WERI-Rb-1 (cell line): ENCODE measurements around the gene C13orf46.

Experiments used
- DNase-seq: peaks from one replicate; pipeline ENCODE4 v3.0.0-alpha.2; 2020
- H3K27ac ChIP-seq: fragments of 250-450 bp; sonication (Bioruptor Pico); 2 replicates; pipeline ENCODE4 v1.5.1; 2020; ENCODE audit warnings: mild to moderate bottlenecking, moderate library complexity
- H3K27me3 ChIP-seq: fragments of 250-450 bp; sonication (Bioruptor Pico); 2 replicates; pipeline ENCODE4 v1.5.1; 2021; ENCODE audit warnings: mild to moderate bottlenecking, low read depth, moderate library complexity; ENCODE audit not compliant: insufficient read depth, severe bottlenecking
- H3K36me3 ChIP-seq: fragments of 250-450 bp; sonication (Bioruptor Pico); 2 replicates; pipeline ENCODE4 v1.5.1; 2020; ENCODE audit warnings: mild to moderate bottlenecking, moderate library complexity
- H3K4me3 ChIP-seq: 2 replicates; pipeline ENCODE4 v1.5.1; 2011; ENCODE audit warnings: low read depth, mild to moderate bottlenecking, control low read depth, low read length
- H3K9me3 ChIP-seq: fragments of 250-450 bp; sonication (Bioruptor Pico); 2 replicates; pipeline ENCODE4 v1.5.1; 2021; ENCODE audit warnings: mild to moderate bottlenecking, moderate library complexity; ENCODE audit not compliant: severe bottlenecking
- TF ChIP-seq, protein P1 (sequence below): IDR thresholded peaks from 2 replicates; pipeline ENCODE4 v1.5.1; 2011; ENCODE audit warnings: low read depth, mild to moderate bottlenecking, control low read depth, inconsistent platforms, low read length

Gene C13orf46

DNA sequence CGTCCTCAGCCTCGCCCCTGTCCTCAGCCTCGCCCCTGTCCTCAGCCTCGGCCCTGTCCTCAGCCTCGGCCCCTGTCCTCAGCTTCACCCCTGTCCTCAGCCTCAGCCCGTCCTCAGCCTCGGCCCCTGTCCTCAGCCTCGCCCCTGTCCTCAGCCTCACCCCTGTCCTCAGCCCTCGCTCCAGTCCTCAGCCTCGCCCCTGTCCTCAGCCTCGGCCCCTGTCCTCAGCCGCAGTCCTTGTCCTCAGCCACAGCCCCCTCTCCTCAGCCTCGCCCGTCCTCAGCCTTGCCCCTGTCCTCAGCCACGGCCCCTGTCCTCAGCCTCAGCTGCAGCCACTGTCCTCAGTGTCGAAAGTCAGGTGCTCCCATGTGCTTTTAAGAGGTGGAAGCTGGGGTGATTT, 10.5 kb downstream of the C13orf46 start:
- TF ChIP-seq, protein P1, sequence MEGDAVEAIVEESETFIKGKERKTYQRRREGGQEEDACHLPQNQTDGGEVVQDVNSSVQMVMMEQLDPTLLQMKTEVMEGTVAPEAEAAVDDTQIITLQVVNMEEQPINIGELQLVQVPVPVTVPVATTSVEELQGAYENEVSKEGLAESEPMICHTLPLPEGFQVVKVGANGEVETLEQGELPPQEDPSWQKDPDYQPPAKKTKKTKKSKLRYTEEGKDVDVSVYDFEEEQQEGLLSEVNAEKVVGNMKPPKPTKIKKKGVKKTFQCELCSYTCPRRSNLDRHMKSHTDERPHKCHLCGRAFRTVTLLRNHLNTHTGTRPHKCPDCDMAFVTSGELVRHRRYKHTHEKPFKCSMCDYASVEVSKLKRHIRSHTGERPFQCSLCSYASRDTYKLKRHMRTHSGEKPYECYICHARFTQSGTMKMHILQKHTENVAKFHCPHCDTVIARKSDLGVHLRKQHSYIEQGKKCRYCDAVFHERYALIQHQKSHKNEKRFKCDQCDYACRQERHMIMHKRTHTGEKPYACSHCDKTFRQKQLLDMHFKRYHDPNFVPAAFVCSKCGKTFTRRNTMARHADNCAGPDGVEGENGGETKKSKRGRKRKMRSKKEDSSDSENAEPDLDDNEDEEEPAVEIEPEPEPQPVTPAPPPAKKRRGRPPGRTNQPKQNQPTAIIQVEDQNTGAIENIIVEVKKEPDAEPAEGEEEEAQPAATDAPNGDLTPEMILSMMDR: no peak
- no peak for DNase-seq
- Histone ChIP-seq H3K27ac (no peak overlapping the region), H3K4me3 (no peak overlapping the region), H3K27me3 (peaks cover 19% of the 10 kb centered on the region), H3K36me3 (no peaks in the 10 kb centered on the region), H3K9me3 (peaks cover 55% of the 10 kb centered on the region)

DNA sequence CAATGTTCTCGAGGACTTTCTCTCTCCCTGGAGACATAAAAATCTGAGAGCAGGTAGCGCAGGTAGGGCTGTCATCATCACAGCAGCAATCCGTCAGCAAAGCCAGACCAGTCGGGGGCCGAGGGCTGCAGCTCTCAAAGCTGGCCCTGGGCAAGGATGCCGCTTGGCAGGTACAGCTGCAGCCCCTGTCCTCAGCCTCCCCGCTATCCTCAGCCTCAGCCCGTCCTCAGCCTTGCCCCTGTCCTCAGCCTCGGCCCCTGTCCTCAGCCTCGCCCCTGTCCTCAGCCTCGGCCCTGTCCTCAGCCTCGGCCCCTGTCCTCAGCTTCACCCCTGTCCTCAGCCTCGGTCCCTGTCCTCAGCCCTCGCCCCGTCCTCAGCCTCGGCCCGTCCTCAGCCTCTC, 10.9 kb downstream of the C13orf46 start:
- Histone ChIP-seq H3K9me3 (peaks cover 59% of the 10 kb centered on the region), H3K27ac (no peak overlapping the region), H3K4me3 (no peak overlapping the region), H3K27me3 (peaks cover 19% of the 10 kb centered on the region), H3K36me3 (no peaks in the 10 kb centered on the region)
- TF ChIP-seq, protein P1: no peak
- DNase-seq: no peak

GRCh38 chr13:113962386-113962785, 11.5 kb downstream of the C13orf46 start:
- Histone ChIP-seq H3K27me3 (peaks cover 19% of the 10 kb centered on the region), H3K9me3 (peaks cover 54% of the 10 kb centered on the region), H3K27ac (no peak overlapping the region), H3K36me3 (no peaks in the 10 kb centered on the region), H3K4me3 (no peak overlapping the region)
- no peak for DNase-seq
- TF ChIP-seq, protein P1: no peak

DNA sequence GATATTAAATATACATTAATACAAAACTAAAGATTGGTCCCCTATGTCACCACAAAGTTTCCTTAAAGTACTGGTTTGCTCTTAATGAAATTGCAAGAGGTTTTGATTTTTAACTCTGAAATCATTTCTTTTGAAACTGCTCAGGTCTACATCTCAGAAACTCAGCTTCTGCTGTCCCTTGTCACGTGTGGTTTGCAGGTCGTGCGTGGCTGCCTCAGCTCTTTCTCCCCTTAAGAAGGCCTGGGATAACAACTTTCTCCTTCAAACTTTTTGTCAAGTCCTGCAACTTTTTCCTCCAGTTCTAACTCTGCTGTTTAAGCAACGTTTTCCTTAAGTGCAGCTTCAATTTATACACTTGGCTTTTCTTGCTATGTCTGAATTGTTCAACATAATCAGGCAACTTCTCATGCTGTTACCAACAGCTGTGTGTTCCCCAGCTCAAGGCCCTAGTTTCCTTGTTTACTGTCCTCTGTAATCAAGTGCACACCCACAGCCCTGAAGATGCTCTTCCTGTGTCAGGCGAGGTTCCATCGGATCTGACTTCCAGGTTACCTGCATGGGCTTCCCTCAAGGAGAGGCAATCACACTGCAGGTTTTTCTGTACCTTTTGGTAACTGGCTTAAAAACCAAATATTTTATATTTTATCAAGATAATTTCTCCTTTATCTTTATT, 13.5 kb downstream of the C13orf46 start:
- no peak for DNase-seq
- peaks cover 54% of the 10 kb centered on the region for H3K9me3 ChIP-seq
- H3K36me3 ChIP-seq: no peaks in the 10 kb centered on the region
- H3K27ac ChIP-seq: no peak overlapping the region
- TF ChIP-seq, protein P1: no peak
- H3K4me3 ChIP-seq: no peak overlapping the region
- H3K27me3 ChIP-seq: peaks cover 19% of the 10 kb centered on the region

DNA sequence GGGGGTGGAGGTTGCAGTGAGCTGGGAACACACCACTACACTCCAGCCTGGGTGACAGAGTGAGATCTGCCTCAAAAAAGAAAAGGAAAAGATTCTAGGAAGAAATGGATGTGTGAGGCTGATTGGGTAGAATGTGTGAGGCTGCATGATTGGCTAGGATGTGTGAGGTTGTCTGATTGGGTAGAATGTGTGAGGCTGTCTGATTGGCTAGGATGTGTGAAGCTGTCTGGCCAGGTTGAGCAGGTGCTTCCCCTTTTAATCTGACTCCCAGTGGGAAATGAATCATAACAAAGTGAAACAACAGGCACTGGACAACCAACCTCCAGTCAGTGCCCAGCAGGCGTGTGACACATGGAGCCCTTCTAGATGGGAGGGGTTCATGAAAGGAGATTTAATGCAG, 14.7 kb downstream of the C13orf46 start:
- no peaks in the 10 kb centered on the region for H3K36me3 ChIP-seq
- TF ChIP-seq, protein P1: no peak
- peaks cover 17% of the 10 kb centered on the region for H3K27me3 ChIP-seq
- H3K27ac ChIP-seq: no peak overlapping the region
- no peak for DNase-seq
- peaks cover 53% of the 10 kb centered on the region for H3K9me3 ChIP-seq
- H3K4me3 ChIP-seq: no peak overlapping the region

DNA sequence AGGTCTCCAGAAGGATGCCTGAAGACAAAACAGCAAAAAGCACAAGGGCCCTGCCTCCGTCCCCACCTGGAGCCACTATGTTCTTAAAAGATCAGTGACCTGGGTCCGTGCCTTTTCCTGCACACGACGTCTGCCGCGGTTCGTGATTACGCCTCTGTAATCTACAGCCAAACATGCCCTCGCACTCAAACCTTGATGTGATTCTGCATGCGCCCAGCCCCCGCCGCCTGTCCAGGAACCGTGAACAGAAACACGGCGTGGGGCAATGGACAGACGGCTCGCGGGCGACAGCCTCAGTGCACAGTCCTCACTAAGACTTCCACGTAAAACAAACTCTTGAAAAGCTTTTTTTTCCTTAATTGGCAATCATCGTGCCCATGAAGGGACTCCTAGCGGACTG, 15.5 kb downstream of the C13orf46 start:
- TF ChIP-seq, protein P1: no peak
- peaks cover 10% of the 10 kb centered on the region for H3K27me3 ChIP-seq
- no peak overlapping the region for H3K4me3 ChIP-seq
- H3K9me3 ChIP-seq: peaks cover 58% of the 10 kb centered on the region
- no peaks in the 10 kb centered on the region for H3K36me3 ChIP-seq
- H3K27ac ChIP-seq: no peak overlapping the region
- no peak for DNase-seq
